Natural killer cell (primary cell): ENCODE data around the gene CCDC102A. TPM values are rescaled to one million over a fixed set of nuclear protein-coding genes. Genes with fewer than 3 reads are reported as not detected.
A peak's percentile ranks its signal among the peaks of the same experiment; 100 is the strongest.

Experiments
- ATAC-seq, 3 donors: fragments of 150-1000 bp in 2 of 3; fragments of 200-7000 bp in 1 of 3; cut with Tn5 transposase; 1 replicate in 1 of 3; 2 replicates in 2 of 3; pipeline ENCODE4 v1.10.0; 2021; ENCODE audit warnings: mild to moderate bottlenecking in 2 of 3, moderate library complexity in 2 of 3
- DNase-seq, 2 donors: peaks; one replicate each; pipeline versions ENCODE4 v3.0.0 to v3.0.0-alpha.2; 2013 to 2021; ENCODE audit warnings: mixed read lengths in 1 of 2
- H3K27ac ChIP-seq: one replicate; pipeline ENCODE4 v1.5.1; 2013; ENCODE audit warnings: mild to moderate bottlenecking, low read length
- H3K27me3 ChIP-seq: one replicate; pipeline ENCODE4 v1.6.1; 2013; ENCODE audit warnings: low read length; ENCODE audit not compliant: control insufficient read depth, insufficient read depth
- H3K36me3 ChIP-seq: one replicate; pipeline ENCODE4 v1.6.1; 2013; ENCODE audit warnings: low read length; ENCODE audit not compliant: control insufficient read depth, insufficient read depth
- H3K4me1 ChIP-seq: one replicate; pipeline ENCODE4 v1.6.1; 2013; ENCODE audit warnings: low read length; ENCODE audit not compliant: control insufficient read depth, insufficient read depth
- H3K4me3 ChIP-seq: one replicate; pipeline ENCODE4 v1.5.1; 2013; ENCODE audit warnings: low read length
- H3K9me3 ChIP-seq: one replicate; pipeline ENCODE4 v1.6.1; 2013; ENCODE audit warnings: low read length; ENCODE audit not compliant: control insufficient read depth, insufficient read depth
- H3K27ac Mint-ChIP-seq, 2 donors: one replicate each; pipeline ENCODE4 v1.8.0; 2022; ENCODE audit warnings: mild to moderate bottlenecking in 2 of 2, mixed read lengths in 2 of 2, moderate library complexity in 1 of 2
- H3K27me3 Mint-ChIP-seq, 2 donors: one replicate each; pipeline ENCODE4 v1.8.0; 2022; ENCODE audit warnings: low read depth in 2 of 2, mixed read lengths in 2 of 2
- H3K36me3 Mint-ChIP-seq: one replicate; pipeline ENCODE4 v1.8.0; 2022; ENCODE audit warnings: mixed read lengths
- H3K4me1 Mint-ChIP-seq, 2 donors: one replicate each; pipeline ENCODE4 v1.8.0; 2022; ENCODE audit warnings: mixed read lengths in 2 of 2
- H3K4me3 Mint-ChIP-seq: one replicate; pipeline ENCODE4 v1.8.0; 2022; ENCODE audit warnings: mild to moderate bottlenecking, moderate library complexity, mixed read lengths
- H3K9me3 Mint-ChIP-seq, 2 donors: one replicate each; pipeline ENCODE4 v1.8.0; 2022; ENCODE audit warnings: mixed read lengths in 2 of 2
- CTCF ChIP-seq: fragments of 200-600 bp; IDR thresholded peaks from one replicate; pipeline ENCODE4 v1.8.0; 2022; ENCODE audit warnings: antibody characterized with exemption
- WGBS: methylation state at CpG from one replicate; pipeline ENCODE4 v1.1.7; 2013; ENCODE audit warnings: missing lambda C conversion rate; ENCODE audit not compliant: insufficient coverage; 5-methylcytosine and 5-hydroxymethylcytosine counted together
- intact Hi-C: fragments of 100-400 bp; cut with micrococcal nuclease; formaldehyde crosslinking; loops from one replicate; pipeline ENCODE4 v1.14.2; 2022
- total RNA-seq, 4 donors: library from RNA; stranded (reverse); fragments of 120-200 nt in 1 of 4; gene quantifications; one replicate each; pipeline versions ENCODE4 v1.2.3 to v1.2.4, GENCODE V29; 2013 to 2022

The CCDC102A gene
- total RNA-seq, 3 donors from 2014 or later (not counting 1 experiment from before 2014, with no cell fraction given): 15.5 to 24.4 (median 17.1) TPM

GRCh38 chr16:57531253-57531575, 5.2 kb downstream of the CCDC102A start:
- no peak overlapping the region for H3K4me3 ChIP-seq
- Mint-ChIP-seq H3K4me1 (peaks cover 59 to 68% of the 10 kb centered on the region in 2 donors), H3K4me3 (peak overlapping the region; percentile 92), H3K36me3 (no peaks in the 10 kb centered on the region), H3K27me3 (no peaks in the 10 kb centered on the region), H3K27ac (peak overlapping the region; percentile 99), H3K9me3 (no peaks in the 10 kb centered on the region)
- WGBS: 79% methylated on average over 3 of the region's 3 CpGs
- intact Hi-C loops: loop anchor here (5.0 kb wide), 3 partner anchors 61 to 229 kb away; no protein-coding TSS in a partner anchor
- no peak for TF ChIP-seq CTCF
- ATAC-seq: no peak
- H3K36me3 ChIP-seq: peaks cover 7% of the 10 kb centered on the region
- peaks cover 83% of the 10 kb centered on the region for H3K4me1 ChIP-seq
- peak overlapping the region; percentile 92 for H3K27ac ChIP-seq
- H3K9me3 ChIP-seq: no peaks in the 10 kb centered on the region
- no peaks in the 10 kb centered on the region for H3K27me3 ChIP-seq
- no peak for DNase-seq

- H3K27me3 ChIP-seq: no peaks in the 10 kb centered on the region
- DNase-seq: no peak
- peak overlapping the region; percentile 92 for H3K27ac ChIP-seq
- no peaks in the 10 kb centered on the region for H3K9me3 ChIP-seq
- Mint-ChIP-seq H3K4me1 (peaks cover 59 to 65% of the 10 kb centered on the region in 2 donors), H3K9me3 (no peaks in the 10 kb centered on the region), H3K27me3 (no peaks in the 10 kb centered on the region), H3K36me3 (no peaks in the 10 kb centered on the region), H3K27ac (peak overlapping the region; percentile 99), H3K4me3 (peak overlapping the region; percentile 92)
- TF ChIP-seq CTCF: no peak
- ATAC-seq: peak in 1 of 3 donors; percentile 14
- 56% methylated on average over 22 of the region's 22 CpGs for WGBS
- no peak overlapping the region for H3K4me3 ChIP-seq
- peaks cover 82% of the 10 kb centered on the region for H3K4me1 ChIP-seq
- H3K36me3 ChIP-seq: peaks cover 7% of the 10 kb centered on the region
- intact Hi-C loops: loop anchor here (5.0 kb wide), 3 partner anchors 62 to 228 kb away; no protein-coding TSS in a partner anchor
These were observed 5.7 kb downstream of the CCDC102A start for GRCh38 chr16:57530522-57531252.

DNA sequence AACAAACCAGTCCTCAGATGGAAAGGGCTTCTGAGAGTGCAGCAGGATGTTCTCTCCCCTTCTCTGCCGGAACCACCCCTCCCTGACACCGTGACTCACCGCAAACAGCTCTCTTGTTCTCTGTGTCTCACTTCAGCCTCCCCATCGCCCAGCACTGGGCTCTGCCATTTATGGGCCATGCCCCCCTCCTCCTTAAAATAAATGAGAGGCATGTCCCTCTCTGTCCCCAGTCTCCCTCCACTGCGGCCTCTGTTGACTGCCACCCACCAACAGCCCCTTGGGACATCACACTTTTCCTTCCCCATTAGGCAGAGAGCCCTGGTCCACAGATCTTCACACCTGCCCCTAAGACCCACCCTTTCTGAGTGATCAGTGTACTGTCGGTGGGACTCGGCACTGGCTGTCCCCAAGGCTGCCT, 6.3 kb downstream of the CCDC102A start:
- intact Hi-C loops: loop anchor here (5.0 kb wide), 3 partner anchors 62 to 228 kb away; no protein-coding TSS in a partner anchor
- Mint-ChIP-seq H3K27me3 (no peaks in the 10 kb centered on the region), H3K27ac (peak overlapping the region; percentile 99), H3K4me1 (peaks cover 59 to 60% of the 10 kb centered on the region in 2 donors), H3K4me3 (peak overlapping the region; percentile 92), H3K36me3 (no peaks in the 10 kb centered on the region), H3K9me3 (no peaks in the 10 kb centered on the region)
- no peaks in the 10 kb centered on the region for H3K27me3 ChIP-seq
- DNase-seq: peak; percentile 75 to 86
- H3K27ac ChIP-seq: peak overlapping the region; percentile 92
- ATAC-seq: peak; percentile 92 to 95 (median 94)
- H3K36me3 ChIP-seq: peaks cover 7% of the 10 kb centered on the region
- no peak overlapping the region for H3K4me3 ChIP-seq
- H3K4me1 ChIP-seq: peaks cover 77% of the 10 kb centered on the region
- no peak for TF ChIP-seq CTCF
- no peaks in the 10 kb centered on the region for H3K9me3 ChIP-seq
- 0% methylated on average over 7 of the region's 7 CpGs for WGBS
